ENCODE results near the gene UBE2J2.

Gene UBE2J2

GRCh38 chr1:1218524-1219200, 55.0 kb downstream of the UBE2J2 start:
- no peak for DNase-seq (ENCODE audit: low spot score)
- in situ Hi-C loops (cut with MboI; ENCODE audit: low pct_unique_long_range_greater_than_20kb, low sequenced_read_pairs, unreplicated experiment), result no loop called here
- no peak for TF ChIP-seq CTCF (IDR thresholded peaks at IDR 0.05; ENCODE audit: extremely low read depth, insufficient read depth, missing control alignments)

DNA sequence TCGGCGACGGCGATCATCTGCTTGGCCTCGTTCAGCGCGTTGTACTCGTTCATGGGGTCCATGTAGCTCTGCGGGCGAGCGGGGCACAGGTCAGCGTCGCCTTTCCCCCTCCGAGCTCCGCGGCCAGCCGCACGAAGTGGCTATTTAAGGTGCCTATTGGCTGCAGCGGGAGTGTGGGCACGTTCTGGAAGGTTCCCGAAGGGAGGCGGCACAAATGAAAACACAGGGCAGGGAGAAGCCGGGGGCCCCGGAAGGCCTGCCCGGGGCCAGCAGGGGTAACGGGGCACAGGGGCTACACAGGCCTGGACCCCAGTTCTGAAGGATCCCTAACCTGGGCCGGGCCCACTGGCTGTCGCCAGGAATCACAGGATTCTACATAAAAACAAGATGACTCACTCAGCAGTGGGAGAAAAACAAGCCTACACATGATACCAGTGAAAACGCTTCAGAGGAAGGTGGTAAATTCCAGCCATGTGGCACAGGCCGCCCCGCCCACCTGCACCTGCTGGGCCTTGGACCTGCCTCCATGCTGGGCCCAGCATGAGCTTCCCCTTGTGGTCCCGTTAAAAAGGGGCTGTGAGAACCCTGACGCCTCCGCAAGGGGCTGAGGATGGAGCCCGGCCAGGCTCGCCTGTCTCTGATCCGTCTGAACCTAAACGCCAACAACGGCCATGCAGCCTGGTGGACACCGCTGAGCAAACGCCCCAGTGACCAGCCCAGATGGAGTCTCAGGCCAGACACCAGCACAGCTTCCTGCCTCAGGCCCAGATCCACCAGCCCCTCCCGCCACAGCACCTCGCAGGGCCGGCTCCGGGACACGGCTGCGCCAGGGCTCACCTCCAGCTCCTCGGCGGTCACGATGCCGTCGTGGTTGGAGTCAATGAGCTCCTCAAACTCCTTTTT, 55.8 kb downstream of the UBE2J2 start:
- DNase-seq (ENCODE audit: low spot score), result no peak
- TF ChIP-seq CTCF (IDR thresholded peaks at IDR 0.05; ENCODE audit: extremely low read depth, insufficient read depth, missing control alignments), result no peak
- in situ Hi-C loops (cut with MboI; ENCODE audit: low pct_unique_long_range_greater_than_20kb, low sequenced_read_pairs, unreplicated experiment), result no loop called here

DNA sequence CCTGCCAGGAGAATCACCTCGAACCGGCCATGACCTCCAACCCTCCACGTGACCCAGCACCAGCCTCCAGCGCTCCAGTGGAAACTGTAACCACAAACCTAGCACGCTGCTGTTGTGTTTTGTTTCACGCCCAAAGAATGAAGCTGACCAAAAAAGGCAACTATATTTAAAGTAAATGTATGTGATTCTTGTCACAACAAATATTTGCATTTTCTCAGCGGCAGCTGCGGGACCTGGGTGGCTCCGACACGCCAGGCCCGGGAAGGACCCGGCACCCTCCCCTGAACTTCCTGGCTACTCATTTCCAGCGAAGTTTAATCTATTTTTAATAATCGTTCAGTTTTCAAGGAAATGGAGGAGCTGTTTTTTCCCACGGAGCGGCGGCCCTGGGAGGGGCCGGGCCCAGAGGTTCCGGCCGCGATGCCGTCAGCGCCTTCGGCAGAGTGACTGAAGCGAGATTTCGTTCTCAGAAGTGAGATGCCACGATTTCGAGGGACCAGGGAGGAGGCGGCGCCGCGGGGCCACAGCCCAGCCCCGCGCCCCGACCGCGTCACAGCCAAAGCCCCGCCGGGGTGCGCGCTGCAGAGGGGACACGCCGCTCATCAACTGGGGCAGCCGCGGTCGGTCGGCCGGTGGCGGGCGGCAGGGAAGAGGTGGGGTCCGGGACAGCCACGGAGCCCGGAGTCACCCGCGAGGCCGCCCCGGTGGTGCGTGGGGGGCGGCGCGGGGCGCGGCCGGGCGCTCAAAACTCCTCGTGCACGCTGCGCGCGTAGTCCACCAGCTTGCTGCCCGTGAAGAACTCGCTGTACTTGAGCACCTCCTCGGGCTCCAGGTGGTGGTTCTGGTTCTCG, 56.7 kb downstream of the UBE2J2 start:
- TF ChIP-seq CTCF (IDR thresholded peaks at IDR 0.05; ENCODE audit: extremely low read depth, insufficient read depth, missing control alignments), result no peak
- in situ Hi-C loops (cut with MboI; ENCODE audit: low pct_unique_long_range_greater_than_20kb, low sequenced_read_pairs, unreplicated experiment), result no loop called here

GRCh38 chr1:1215881-1216605, 57.6 kb downstream of the UBE2J2 start:
- TF ChIP-seq CTCF (IDR thresholded peaks at IDR 0.05; ENCODE audit: extremely low read depth, insufficient read depth, missing control alignments), result no peak
- in situ Hi-C loops (cut with MboI; ENCODE audit: low pct_unique_long_range_greater_than_20kb, low sequenced_read_pairs, unreplicated experiment), result no loop called here
- no peak for DNase-seq (ENCODE audit: low spot score)

More for the DNA sequence above, 56.7 kb downstream of the UBE2J2 start:
- no peak for DNase-seq (ENCODE audit: low spot score)

DNA sequence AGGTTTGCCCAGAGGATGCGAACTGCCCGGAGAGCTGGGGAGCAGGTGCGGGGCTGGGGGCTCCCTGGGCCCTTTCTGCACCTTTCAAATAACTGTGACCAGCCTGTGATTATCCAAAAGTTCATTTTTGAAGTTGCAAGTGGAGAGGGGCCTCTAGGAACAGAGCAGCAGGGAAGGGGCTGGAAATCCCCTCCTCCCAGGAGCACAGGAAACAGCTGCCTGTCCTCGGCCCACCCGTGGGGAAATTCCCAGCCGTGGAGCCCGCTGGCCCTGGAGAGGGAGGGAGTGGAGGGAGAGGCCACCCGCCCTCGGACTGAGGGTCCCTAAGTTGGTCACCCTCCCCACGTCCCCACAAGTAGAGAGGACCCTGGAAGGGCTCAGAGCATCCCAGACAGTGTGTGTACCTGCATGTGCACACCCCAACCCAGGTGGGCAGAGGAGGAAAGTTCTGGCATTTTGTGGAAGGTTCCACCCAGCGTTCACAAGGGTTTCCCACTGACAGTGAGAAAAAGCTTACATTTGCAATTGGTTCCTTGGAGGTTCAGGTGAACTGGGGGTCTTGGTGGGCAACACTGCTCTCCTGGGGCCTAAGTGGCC, 58.5 kb downstream of the UBE2J2 start:
- no peak for DNase-seq (ENCODE audit: low spot score)
- no peak for TF ChIP-seq CTCF (IDR thresholded peaks at IDR 0.05; ENCODE audit: extremely low read depth, insufficient read depth, missing control alignments)
- in situ Hi-C loops (cut with MboI; ENCODE audit: low pct_unique_long_range_greater_than_20kb, low sequenced_read_pairs, unreplicated experiment), result no loop called here
